Dendritic cell treated with granulocyte-macrophage colony-stimulating factor and Interleukin-4, amounts not matched to agents 40 ng/mL and 50 ng/mL, for 4 days (primary cell): Measurements from ENCODE around the gene RANBP3.
"Not testable (repeated sequence)": the region's sequence is repeated elsewhere in the genome, so short reads cannot be mapped to it uniquely, and the experiment has no call there.

Source experiments
- H3K27ac Mint-ChIP-seq: one replicate; pipeline ENCODE4 v1.8.0; 2022; ENCODE audit warnings: mild to moderate bottlenecking, mixed read lengths
- H3K27me3 Mint-ChIP-seq: one replicate; pipeline ENCODE4 v1.8.0; 2022; ENCODE audit warnings: mild to moderate bottlenecking, mixed read lengths
- H3K36me3 Mint-ChIP-seq: one replicate; pipeline ENCODE4 v1.8.0; 2022; ENCODE audit warnings: low read depth, mixed read lengths
- H3K4me1 Mint-ChIP-seq: one replicate; pipeline ENCODE4 v1.8.0; 2022; ENCODE audit warnings: low read depth, mixed read lengths
- H3K4me3 Mint-ChIP-seq: one replicate; pipeline ENCODE4 v1.8.0; 2022; ENCODE audit warnings: mild to moderate bottlenecking, moderate library complexity, mixed read lengths
- H3K9me3 Mint-ChIP-seq: one replicate; pipeline ENCODE4 v1.8.0; 2022; ENCODE audit warnings: mixed read lengths
- intact Hi-C: fragments of 100-400 bp; cut with micrococcal nuclease; formaldehyde crosslinking; loops from one replicate; pipeline ENCODE4 v1.15.0; 2022

Gene RANBP3

DNA sequence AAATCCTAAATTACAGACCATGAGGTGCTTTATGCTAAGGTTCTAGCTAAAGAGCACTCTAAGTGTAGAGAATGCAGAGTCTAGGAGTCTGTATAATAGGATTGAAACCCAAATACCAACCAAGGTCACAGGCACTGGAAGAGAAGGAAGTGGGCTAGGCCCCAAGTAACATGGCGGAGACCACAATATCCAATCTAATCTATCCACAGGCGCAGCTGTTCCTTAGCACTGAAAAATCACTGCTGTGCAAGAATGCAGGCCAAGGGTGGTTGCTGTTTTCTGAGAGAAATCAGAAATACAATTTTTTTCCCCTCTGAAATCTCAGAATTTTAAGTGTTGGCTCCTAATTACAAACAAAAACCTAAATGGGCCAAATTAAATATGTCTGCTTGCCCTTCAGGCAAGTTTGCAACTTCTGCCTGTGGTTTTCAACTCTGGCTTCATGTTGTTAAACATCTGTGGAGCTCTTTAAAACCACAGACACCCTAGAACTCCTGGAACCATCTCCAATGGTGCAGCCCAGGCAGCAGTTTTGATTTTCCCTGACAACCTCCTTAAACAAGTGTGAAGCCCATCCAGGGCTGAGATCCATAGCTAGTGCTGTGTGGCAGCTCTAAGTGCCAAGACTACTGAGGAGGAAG is 6.1 kb downstream of the RANBP3 start:
- Mint-ChIP-seq H3K27me3 (no peaks in the 10 kb centered on the region), H3K4me1 (peaks cover 75% of the 10 kb centered on the region), H3K36me3 (peaks cover 69% of the 10 kb centered on the region), H3K4me3 (no peak overlapping the region), H3K27ac (no peak overlapping the region), H3K9me3 (no peaks in the 10 kb centered on the region)
- intact Hi-C loops, result no loop called here

GRCh38 chr19:5969476-5969875 is 8.5 kb downstream of the RANBP3 start:
- no peaks in the 10 kb centered on the region for H3K9me3 Mint-ChIP-seq
- peaks cover 71% of the 10 kb centered on the region for H3K4me1 Mint-ChIP-seq
- no peak overlapping the region for H3K4me3 Mint-ChIP-seq
- H3K27ac Mint-ChIP-seq, result peak overlapping the region; percentile 77
- H3K27me3 Mint-ChIP-seq, result no peaks in the 10 kb centered on the region
- intact Hi-C loops, result no loop called here
- H3K36me3 Mint-ChIP-seq, result peaks cover 67% of the 10 kb centered on the region

- H3K27ac Mint-ChIP-seq, result peak overlapping the region; percentile 77
- no peaks in the 10 kb centered on the region for H3K27me3 Mint-ChIP-seq
- intact Hi-C loops, result no loop called here
- H3K4me3 Mint-ChIP-seq, result peak overlapping the region; percentile 49
- H3K36me3 Mint-ChIP-seq, result peaks cover 67% of the 10 kb centered on the region
- peaks cover 74% of the 10 kb centered on the region for H3K4me1 Mint-ChIP-seq
- H3K9me3 Mint-ChIP-seq, result no peaks in the 10 kb centered on the region
Observed at GRCh38 chr19:5968431-5969373, 9.2 kb downstream of the RANBP3 start.

DNA sequence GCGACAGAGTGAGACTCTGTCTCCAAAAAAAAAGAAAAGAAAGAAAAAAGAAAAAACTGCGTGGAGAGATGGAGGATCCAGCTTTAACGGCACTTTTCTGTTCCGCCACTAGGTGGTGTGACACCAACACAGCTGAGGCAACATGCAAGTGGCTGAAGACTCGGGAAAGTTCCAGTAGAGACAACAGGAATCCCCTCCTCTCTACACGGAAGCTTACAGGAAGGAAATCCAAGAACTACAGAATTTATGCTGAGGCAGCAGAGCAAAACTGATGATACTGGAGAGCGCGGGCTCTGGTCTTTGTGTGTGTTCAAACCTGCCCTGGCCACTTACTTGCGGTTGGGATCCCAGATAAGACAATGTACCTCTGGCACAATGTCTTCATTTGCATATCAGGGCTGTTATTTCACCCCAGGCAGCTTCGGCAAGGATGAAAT is 9.9 kb downstream of the RANBP3 start:
- no peaks in the 10 kb centered on the region for H3K27me3 Mint-ChIP-seq
- peaks cover 80% of the 10 kb centered on the region for H3K4me1 Mint-ChIP-seq
- H3K9me3 Mint-ChIP-seq, result no peaks in the 10 kb centered on the region
- peak overlapping the region; percentile 77 for H3K27ac Mint-ChIP-seq
- intact Hi-C loops, result no loop called here
- peak overlapping the region; percentile 49 for H3K4me3 Mint-ChIP-seq
- peaks cover 64% of the 10 kb centered on the region for H3K36me3 Mint-ChIP-seq

GRCh38 chr19:5967571-5967970 is 10.4 kb downstream of the RANBP3 start:
- Mint-ChIP-seq H3K4me3 (no peak overlapping the region), H3K36me3 (peaks cover 61% of the 10 kb centered on the region), H3K9me3 (no peaks in the 10 kb centered on the region), H3K4me1 (peaks cover 82% of the 10 kb centered on the region), H3K27me3 (no peaks in the 10 kb centered on the region), H3K27ac (peak overlapping the region; percentile 77)
- intact Hi-C loops, result no loop called here

GRCh38 chr19:5966941-5967340 is 11.0 kb downstream of the RANBP3 start:
- H3K9me3 Mint-ChIP-seq, result no peaks in the 10 kb centered on the region
- no peaks in the 10 kb centered on the region for H3K27me3 Mint-ChIP-seq
- peaks cover 55% of the 10 kb centered on the region for H3K36me3 Mint-ChIP-seq
- H3K4me3 Mint-ChIP-seq, result no peak overlapping the region
- peaks cover 82% of the 10 kb centered on the region for H3K4me1 Mint-ChIP-seq
- intact Hi-C loops, result no loop called here
- no peak overlapping the region for H3K27ac Mint-ChIP-seq

- Mint-ChIP-seq H3K36me3 (peaks cover 54% of the 10 kb centered on the region), H3K9me3 (no peaks in the 10 kb centered on the region), H3K4me1 (peaks cover 89% of the 10 kb centered on the region), H3K4me3 (no peak overlapping the region), H3K27ac (no peak overlapping the region), H3K27me3 (no peaks in the 10 kb centered on the region)
- intact Hi-C loops, result no loop called here
Observed at GRCh38 chr19:5966215-5966614, 11.7 kb downstream of the RANBP3 start.

- Mint-ChIP-seq H3K36me3 (peaks cover 46% of the 10 kb centered on the region), H3K27ac (peak overlapping the region; percentile 95), H3K27me3 (no peaks in the 10 kb centered on the region), H3K9me3 (no peaks in the 10 kb centered on the region), H3K4me3 (no peak overlapping the region), H3K4me1 (peaks cover 93% of the 10 kb centered on the region)
- intact Hi-C loops, result no loop called here
Observed at GRCh38 chr19:5964816-5965565, 12.9 kb downstream of the RANBP3 start.

DNA sequence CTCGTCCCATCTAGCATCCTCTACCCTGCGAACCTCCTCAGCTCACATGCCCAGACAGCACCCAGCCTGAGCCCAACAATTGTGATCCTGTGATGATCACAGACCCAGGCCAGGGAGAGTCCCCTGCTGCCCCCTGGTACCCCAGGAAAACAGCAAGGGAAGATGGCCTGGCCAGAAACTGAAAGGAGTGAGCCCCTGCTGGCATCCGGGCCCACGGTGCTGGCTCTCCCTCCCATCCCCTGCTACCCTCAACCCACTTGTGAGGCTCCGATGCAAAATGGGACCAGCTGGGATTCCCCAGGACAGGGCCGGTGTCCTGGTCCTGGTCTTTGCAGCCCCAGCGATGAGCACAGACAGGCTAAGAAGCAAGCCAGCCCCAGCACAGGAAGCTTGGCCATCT is 14.1 kb downstream of the RANBP3 start:
- no peaks in the 10 kb centered on the region for H3K27me3 Mint-ChIP-seq
- no peaks in the 10 kb centered on the region for H3K9me3 Mint-ChIP-seq
- H3K36me3 Mint-ChIP-seq, result peaks cover 54% of the 10 kb centered on the region
- intact Hi-C loops, result loop anchor here (2.0 kb wide), 1 partner anchor 17 kb away; no protein-coding TSS in a partner anchor
- H3K27ac Mint-ChIP-seq, result peak overlapping the region; percentile 95
- H3K4me3 Mint-ChIP-seq, result no peak overlapping the region
- peaks cover 91% of the 10 kb centered on the region for H3K4me1 Mint-ChIP-seq

GRCh38 chr19:5963259-5963658 is 14.7 kb downstream of the RANBP3 start:
- peak overlapping the region; percentile 95 for H3K27ac Mint-ChIP-seq
- H3K27me3 Mint-ChIP-seq, H3K9me3 Mint-ChIP-seq, H3K4me3 Mint-ChIP-seq: not testable (repeated sequence)
- H3K4me1 Mint-ChIP-seq, result peaks cover 89% of the 10 kb centered on the region
- peaks cover 53% of the 10 kb centered on the region for H3K36me3 Mint-ChIP-seq
- intact Hi-C loops, result loop anchor here (2.0 kb wide), 1 partner anchor 16 kb away; no protein-coding TSS in a partner anchor

- Mint-ChIP-seq H3K27me3 (no peaks in the 10 kb centered on the region), H3K9me3 (no peaks in the 10 kb centered on the region), H3K36me3 (peaks cover 55% of the 10 kb centered on the region), H3K4me1 (peaks cover 89% of the 10 kb centered on the region), H3K4me3 (peak overlapping the region; percentile 79), H3K27ac (peak overlapping the region; percentile 95)
- intact Hi-C loops, result loop anchor here (2.0 kb wide), 1 partner anchor 15 kb away; no protein-coding TSS in a partner anchor
Observed at GRCh38 chr19:5961969-5962945, 15.7 kb downstream of the RANBP3 start.

- Mint-ChIP-seq H3K36me3 (peaks cover 58% of the 10 kb centered on the region), H3K27ac (peak overlapping the region; percentile 95), H3K4me1 (peaks cover 93% of the 10 kb centered on the region), H3K4me3 (peak overlapping the region; percentile 79)
- H3K27me3 Mint-ChIP-seq, intact Hi-C loops, H3K9me3 Mint-ChIP-seq: not testable (repeated sequence)
Observed at GRCh38 chr19:5961641-5961968, 16.3 kb downstream of the RANBP3 start.
